Endometrium (tissue), 2 donors: Measurements from ENCODE around the gene SRXN1.
"Not testable (repeated sequence)": the region's sequence is repeated elsewhere in the genome, so short reads cannot be mapped to it uniquely, and the experiment has no call there.

Experiments used
- FAIRE-seq: peaks from 2 replicates; lab custom pipeline; 2012; peaks lifted over from hg19 to GRCh38; lab: Jason Lieb, UNC
- donor health status: control.
- donor health status: control.

SRXN1 gene

DNA sequence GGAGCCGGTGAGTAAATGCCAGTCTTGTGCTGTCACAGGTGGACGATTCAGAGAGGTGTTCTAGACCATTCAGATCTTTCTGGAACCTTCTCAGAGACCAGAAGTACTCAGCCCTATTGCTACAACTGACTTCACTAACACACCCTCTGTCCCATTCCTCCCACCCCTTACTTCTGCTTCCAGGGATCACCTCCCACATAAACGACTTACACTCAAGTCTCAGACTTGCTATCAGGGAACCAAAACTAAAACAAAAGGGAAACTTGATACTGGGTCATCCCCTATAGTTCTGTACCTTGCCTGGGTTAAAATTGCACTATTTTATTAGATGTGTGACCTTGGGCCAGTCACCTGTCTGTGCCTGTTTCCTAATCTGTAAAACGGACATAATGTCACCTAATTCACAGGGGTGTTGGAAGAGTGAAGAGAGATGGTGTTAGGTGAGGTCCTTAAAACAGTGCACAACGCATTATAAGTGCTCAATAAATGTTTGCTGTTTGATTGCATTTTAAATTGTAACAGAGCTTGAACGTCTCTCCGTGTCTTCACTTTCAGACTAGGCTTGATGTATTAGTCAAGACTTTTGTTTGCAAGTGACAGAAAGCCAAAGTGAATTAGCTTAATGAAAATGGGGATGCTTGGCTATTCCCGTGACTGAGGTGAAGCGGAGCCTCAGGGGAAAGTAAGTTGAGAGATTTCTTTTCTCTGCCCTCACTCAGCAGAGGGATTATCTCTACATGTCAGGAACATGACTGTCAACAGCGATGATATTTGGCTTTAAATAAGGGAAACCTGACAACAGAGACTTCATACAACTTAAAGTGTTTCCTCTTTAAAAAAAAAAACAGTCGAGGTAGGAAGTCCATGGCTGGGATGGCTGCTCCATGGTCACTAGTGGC lies 3.0 kb upstream of the SRXN1 start:
- no peak for FAIRE-seq

DNA sequence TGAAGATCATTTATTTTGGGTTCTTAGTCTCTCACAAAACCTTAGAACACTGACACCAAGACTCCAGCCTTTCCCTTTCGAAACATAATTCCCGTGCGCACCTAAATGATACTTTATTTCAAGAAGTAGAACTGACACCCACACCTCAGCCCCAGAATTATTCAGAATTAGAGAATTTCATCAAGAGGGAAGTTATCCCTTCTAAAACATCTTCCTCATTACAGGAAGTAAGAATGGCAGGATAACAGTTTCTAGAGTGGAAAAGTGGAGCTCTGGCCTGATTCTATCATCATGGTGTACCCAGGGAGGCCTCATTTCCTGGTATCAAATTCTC lies 1.4 kb upstream of the SRXN1 start:
- no peak for FAIRE-seq

DNA sequence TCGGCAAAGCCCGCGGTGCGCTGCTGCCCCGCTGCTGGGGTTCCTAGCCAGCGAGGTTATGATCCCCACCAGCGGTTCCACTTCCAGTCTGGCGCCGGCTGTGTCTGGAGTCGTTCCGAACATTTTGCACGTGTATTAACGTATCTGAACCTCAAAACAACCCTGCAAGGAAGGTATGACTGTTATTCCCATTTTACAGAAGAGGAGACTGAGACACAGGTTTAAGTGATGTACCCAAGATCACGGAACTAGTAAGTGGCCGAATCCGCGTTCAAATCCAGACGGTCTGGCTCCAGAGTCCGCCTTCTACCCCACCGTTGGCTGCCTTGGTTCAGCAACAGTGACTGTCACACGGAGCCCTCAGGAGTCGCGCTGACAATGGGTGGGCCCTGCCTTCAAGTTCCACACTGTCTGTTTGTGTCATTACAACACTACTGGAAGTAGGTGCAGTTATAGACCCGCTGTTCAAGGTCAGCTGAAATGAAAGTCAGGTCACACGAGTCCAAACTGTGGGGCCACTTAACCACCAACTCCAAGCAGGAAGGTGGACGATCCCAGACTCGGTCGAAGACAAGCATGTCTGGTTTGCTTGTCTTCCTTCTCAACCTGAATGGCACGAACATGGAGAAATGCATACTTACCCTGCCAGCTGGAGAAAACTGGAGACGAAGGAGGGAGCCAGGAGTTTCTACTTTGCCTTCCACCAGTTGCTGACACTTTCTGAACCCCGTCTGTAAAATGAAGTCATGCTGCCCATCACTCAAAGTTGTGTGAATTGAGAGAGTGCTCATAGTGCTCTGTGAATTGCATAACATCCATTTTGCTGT lies 803 bp upstream of the SRXN1 start:
- FAIRE-seq: no peak

DNA sequence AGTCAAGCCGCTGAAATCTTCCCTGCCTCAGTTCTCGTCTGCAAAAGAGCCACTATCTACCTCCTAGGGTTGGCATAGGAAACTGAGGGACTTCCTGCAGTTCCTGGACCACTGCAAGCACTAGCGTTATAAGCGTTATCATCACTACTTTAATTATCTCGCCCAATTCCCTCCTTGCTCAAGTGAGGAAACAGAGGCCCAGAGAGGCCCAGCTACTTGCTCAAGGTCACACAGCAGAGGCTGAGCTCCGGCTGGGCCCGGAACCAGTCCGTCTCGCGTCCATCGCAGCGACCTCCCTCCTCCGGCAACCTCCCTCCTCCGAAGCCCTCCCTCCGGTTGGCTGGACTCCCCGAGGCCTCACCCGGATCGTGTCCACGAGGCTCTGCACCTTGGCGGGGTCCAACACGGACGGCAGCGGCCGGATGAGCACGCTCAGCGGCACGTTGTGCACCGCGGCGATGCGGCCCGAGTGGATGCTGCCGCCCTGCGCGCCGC lies 338 bp downstream of the SRXN1 start:
- FAIRE-seq: no peak

DNA sequence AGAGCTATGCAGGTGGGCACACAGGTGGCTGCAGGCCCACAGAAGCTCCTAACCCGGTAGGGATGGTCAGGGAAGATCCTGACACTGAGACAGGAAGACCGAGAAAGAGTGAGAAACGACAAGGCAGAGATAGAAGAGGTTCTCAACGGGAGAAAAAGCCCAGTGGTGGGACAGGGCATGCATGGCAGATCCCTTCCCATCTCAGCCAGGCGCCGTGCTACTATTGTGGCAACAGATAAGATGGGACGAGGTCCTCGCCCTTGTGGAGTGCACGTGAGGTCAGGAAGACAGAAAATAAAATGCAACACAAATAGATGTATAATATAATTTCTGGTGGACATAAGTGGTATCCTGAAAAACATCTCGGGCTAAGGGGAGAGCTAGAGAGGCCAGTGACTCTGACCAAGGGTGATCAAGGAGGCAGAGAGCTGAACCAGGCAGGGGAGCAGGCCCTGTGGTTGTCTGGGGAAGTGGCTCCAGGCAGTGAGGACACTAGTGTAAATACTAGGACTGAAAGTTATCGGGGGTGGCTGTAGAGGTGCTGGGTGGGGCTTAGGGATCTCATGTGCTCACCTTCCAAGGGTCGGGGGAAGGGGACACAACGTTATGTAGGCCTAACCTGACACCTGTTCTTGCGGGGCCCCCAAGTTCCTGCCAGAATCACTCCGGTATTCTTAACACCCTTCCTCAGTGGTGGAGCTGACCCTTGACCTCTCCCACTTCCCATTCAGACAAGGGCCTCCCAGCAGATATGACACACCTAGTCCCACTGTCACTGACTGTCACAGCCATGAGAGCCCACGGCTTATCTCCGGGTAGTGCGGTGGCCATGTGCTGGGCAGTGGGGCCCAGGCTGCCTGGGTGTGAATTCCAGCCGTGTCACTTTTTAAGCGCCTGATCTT lies 1.0 kb downstream of the SRXN1 start:
- FAIRE-seq: no peak

DNA sequence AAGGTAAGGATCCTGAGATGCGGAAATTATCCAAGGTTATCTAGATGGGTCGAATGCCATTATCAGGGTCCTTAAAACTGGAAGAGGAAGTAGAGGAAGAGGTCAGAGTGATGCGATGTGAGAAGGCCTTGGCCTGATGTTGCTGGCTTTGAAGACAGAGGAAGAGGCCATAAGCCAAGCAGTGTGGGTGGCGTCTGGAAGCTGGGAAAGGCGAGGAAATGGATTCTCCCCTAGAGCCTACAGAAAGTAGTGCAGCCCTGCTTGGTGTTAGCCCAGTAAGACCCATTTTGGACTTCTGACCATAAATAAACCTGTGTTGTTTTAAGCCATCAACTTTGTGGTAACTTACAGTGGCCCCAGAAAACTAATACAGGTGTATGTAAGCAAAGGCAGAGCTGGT lies 2.0 kb downstream of the SRXN1 start:
- no peak for FAIRE-seq

DNA sequence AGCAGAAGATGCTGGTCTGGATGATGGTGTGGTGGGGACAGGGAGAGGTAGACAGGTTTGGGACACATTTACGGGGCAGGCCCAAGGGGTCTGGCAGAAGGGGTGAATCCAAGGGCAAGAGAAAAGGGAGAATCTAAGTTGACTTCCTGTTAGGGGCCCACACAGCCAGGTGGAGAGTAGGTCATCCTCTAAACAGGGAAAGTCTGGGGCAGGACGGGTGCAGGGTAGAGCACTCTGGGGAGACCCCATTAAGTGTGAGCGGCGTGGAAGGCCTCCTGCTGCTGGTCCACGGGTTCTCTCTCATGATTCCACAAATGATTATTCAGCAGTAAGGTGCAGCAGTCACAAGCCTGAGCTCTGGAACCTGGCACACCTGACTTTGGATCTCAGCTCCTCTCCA lies 2.7 kb downstream of the SRXN1 start:
- FAIRE-seq: no peak

DNA sequence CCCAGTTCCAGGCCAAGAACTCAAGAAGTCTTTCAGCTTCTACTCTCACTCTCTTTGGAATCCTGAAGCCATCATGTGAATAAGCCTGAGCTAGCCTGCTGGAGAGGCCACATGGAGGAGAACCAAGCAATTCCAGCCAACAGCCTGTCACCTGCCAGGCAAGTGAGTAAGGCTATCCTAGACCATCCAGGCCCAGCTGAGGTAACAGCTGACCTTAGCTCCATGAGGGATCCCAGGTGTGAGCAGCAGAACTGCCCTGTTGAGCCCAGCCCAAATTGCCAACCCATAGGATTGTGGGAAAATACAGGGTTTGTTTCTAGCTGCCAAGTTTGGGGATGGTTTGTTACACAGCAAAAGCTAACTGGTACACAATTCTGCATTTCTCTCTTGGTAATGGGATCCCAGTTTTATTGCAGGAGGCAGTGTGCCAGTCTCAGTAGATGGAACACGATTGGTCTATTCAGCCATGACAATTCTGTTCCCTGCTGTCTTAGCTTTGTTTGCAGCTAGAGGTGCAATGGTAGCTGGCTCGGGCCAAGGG lies 5.5 kb downstream of the SRXN1 start:
- FAIRE-seq: no peak

DNA sequence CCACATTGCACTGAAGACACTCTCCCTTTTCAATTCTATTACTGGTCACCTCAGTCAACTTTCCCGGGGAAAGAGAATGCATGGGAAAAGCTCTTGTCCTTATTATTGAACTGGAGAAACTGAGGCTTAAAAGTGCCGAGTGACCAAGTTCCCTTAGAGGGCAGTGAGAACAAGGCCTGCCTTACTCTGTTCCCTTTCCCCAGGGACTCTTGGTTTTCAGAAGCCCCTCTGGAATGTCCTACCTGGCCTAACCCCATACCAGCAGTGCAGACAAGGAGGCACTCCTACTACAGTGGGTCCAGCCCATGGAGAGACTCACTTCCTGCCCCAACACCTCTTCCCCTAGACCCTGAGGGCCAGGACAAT lies 6.1 kb downstream of the SRXN1 start:
- FAIRE-seq: no peak

DNA sequence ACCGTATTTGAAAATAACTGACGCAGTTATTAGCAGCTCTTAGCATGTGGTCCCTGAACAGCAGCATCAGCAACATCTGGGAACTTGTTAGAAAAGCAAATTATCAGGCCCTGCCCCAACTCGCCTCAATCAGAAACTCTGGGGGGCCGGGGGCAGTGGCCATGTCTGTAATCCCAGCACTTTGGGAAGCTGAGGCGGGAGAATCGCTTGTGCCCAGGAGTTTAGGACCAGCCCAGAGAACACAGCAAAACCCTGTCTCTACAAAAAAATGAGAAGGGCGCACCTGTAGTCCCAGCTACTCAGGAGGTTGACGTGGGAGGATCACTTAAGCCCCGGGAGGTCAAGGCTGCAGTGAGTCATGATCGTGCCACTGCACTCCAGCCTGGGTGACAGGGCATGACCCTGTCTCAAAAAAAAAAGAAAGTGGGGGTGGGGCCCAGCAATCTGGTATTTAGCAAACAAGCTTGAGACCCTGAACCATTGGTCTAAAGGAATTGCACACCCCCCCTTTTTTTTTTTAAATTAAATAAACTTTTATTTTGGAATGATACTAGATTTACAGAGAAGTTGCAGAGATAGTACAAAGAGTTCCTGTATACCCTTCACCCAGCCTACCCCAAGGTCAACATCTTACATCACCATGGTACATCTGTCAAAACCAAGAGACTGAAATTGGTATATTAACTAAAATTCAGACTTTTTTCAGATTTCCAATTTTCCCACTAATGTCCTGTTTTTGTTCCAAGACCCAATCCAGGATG lies 6.7 kb downstream of the SRXN1 start:
- FAIRE-seq: no peak

DNA sequence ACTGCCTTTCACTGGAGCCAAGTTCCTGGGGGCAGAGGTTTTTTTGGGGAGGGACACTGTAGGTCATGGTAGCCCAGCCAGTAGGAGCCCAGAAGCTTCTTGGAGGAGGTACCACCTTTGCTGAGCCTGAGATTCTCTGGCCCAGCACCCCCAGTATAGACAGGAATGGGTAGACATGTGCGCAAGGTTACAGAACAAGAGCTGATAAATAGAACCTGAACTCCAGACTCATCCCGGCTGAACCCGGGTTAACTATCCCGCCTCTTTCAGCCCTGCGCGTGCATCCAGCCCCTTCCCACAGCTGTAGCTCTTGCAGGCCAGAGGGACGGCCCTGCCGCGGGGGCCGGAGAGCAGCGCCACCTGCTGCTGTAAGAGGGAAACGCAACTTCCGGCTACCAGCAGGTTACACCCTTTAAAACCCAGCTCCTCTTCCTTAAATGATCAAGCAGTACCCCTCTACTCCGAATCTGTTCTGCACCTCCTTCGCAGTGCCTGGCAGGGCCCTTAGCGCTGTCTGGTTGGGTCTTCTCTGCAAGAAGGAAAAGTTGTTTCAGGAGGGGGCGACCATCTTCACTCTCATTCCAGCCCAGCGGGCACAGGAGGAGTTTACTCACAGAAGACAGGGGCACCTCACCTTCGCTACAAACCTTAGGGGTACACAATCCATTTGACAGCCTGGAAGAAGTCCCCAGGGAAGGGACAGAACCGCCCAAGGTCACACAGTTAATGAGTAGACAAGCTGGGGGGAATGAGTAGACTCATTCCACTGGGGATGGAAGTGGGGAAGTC lies 7.5 kb downstream of the SRXN1 start:
- no peak for FAIRE-seq

DNA sequence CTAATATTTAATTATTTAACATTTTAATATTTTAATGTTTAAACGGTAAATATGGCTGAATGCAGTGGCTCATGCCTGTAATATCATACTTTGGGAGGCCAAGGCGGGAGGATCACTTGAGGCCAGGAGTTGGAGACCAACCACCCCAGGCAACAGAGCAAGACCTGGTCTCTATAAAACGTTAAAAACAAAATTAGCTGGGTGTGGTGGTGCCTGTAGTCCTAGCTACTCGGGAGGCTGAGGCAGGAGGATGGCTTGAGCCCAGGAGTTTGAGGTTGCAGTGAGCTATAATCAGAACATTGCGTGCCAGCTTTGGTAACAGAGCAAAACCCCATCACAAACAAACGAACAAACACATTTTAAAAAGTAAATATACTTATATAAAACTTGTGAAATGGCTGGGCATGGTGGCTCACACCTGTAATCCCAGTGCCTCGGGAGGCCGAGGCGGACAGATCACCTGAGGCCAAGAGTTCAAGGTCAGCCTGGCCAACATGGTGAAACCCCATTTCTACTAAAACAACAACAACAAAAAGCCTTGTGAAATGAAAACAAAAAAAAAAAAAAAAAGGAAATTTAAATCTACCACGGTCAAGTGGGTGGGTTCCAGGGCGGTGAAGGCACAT lies 8.2 kb downstream of the SRXN1 start:
- FAIRE-seq: no peak

DNA sequence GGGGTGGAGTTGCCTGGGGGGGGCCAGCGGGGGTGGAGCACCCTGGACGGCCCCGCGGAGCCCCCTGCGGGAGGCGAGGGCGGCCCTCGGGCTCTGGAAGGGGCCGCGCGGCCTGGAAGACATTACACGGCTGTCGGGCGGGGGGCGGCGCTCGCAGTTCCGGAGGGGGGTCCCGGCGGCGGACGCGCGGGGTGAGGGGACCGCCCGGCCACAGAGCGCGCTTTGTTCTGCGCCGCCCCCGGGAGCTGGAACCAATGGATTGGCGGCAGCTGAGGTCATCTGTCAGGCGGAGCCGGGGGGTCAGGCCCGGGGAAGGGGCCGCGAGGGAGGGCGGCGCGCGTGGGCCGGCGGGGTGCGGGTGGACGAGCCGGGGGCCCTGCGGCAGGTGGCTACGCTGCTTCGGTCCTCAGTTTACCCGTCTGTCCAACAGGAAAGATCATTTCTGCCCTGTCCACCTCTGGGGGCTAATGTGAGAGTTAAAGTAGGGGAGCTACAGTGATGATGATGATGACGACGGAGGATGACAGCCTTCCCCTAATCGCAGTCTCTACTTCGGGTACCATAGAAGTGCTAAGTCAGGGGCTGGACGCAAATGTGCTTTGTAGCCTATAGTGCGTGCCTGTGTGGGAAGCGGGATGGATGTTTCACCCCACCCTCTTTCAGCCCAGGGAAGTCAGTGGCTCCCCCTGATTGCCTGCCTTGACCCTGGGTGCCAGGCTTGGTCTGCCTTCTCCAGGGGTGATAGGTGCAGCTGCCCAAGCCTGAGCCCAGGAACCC lies 10.4 kb downstream of the SRXN1 start:
- FAIRE-seq: no peak

DNA sequence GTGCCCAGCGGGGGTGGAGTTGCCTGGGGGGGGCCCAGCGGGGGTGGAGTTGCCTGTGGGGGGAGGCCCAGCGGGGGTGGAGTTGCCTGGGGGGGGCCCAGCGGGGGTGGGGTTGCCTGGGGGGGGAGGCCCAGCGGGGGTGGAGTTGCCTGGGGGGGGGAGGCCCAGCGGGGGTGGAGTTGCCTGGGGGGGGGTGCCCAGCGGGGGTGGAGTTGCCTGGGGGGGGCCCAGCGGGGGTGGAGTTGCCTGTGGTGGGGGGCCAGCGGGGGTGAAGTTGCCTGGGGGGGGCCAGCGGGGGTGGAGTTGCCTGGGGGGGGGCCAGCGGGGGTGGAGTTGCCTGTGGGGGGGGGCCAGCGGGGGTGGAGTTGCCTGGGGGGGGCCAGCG lies 11.0 kb downstream of the SRXN1 start:
- FAIRE-seq: not testable (repeated sequence)

DNA sequence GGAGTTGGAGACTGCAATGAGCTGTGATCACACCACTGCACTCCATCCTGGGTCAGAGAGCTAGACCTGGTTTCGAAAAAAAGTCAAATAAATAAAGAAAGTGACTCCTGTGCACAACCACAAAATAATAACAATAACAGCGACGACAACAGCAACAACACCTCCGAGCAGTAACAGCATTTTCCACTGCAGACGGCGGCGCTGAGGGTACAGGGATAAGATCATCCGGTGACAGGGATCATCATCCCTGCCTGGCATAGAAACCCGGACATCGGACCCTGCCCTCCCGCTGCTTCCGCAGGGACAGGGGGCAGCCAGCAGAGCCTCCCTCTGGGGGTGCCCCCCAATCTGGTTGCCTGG lies 11.5 kb downstream of the SRXN1 start:
- no peak for FAIRE-seq

DNA sequence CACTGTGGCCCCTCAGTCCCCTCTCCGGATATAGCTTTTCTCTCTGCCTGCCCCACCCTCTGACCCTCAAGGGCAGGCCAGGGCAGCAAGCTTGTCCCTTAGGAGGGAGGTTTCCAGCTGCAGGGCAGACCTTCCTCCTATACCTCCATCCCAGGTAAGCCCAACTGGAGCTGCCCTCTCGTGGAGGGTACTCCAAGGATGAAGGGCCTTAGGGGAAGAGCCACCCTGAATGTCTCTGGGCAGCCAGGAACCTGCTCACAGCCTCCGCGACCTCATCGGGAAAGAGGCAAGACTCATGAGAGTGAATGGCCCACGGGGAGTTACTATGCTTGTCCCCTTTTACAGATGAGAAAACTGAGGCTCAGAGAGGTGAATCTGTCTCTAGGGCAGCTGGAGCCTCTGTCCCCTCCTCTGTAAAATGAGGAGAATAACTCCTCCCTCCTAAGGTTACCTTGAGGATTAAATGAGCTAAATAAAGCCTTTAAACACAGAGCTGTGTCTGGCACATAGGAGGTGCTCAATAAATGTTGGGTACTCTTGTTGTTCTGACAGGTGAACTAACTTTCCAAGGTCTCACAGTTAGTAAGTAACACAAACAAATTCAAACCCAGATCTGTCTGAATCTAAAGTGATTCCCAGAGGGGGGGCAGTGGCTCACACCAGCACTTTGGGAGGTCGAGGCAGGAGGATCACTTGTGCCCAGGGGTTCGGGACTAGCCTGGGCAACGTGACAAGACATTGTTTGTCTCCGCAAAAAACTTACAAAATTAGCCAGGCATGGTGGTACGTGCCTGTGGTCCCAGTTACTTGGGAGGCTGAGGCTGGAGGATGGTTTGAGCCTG lies 12.1 kb downstream of the SRXN1 start:
- no peak for FAIRE-seq

DNA sequence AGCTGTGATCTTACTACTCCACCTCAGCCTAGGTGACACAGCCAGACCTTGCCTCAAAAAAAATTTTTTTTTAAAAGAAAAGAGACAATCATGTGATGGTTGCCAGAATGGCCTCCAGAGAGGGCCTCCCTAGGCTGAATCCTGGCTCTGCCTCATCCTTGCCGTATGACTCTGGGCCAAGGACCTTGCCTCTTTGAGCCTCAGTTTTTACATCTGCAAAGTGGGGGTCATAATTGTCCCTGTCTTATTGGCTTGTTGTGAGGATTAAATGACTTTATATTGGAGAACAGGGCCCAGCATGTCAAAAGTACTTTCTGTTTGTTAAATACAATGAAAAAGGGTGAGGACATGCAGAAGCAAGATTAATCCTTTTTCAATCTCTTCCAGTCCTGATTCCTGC lies 14.4 kb downstream of the SRXN1 start:
- FAIRE-seq: no peak

DNA sequence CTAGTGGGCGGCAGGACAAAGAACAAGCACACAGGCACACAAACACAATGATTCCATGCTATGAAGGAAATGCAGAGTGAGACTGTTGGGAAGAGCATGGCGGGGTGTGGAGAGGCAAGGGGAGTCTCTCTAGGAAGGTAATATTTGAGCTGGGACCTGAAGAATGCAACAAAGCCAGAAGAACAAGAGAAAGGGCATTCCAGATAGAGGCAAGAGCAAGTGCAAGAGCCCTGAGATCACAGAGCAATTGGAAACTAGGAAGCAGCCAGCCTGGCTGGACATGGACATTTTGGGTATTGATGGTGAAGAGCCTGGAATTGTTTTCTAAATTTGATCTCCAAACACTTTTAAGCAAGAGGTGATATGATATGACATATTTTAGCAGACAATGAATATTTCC lies 15.4 kb downstream of the SRXN1 start:
- FAIRE-seq: no peak
